GM18907 (cell line): Measurements from ENCODE around the gene TUBA1B.

ENCODE experiments used
- ATAC-seq: cut with Tn5 transposase; IDR thresholded peaks from one replicate; pipeline ENCODE4 v1.9.1; 2021; ENCODE audit warnings: mild to moderate bottlenecking, moderate library complexity; ENCODE audit not compliant: unreplicated experiment

The TUBA1B gene

GRCh38 chr12:49091836-49092085 lies 39.4 kb downstream of the TUBA1B start:
- ATAC-seq, result no peak

GRCh38 chr12:49091056-49091835 lies 39.9 kb downstream of the TUBA1B start:
- ATAC-seq, result no peak

- no peak for ATAC-seq
Observed at GRCh38 chr12:49089821-49090773, 41.1 kb downstream of the TUBA1B start.

- no peak for ATAC-seq
Observed at GRCh38 chr12:49088932-49089330, 42.3 kb downstream of the TUBA1B start.

- ATAC-seq, result peak; percentile 80
Observed at GRCh38 chr12:49088150-49088931, 42.9 kb downstream of the TUBA1B start.

- no peak for ATAC-seq
Observed at GRCh38 chr12:49086116-49086515, 45.1 kb downstream of the TUBA1B start.

GRCh38 chr12:49084438-49084837 lies 46.8 kb downstream of the TUBA1B start:
- no peak for ATAC-seq

- no peak for ATAC-seq
Observed at GRCh38 chr12:49079793-49080192, 51.4 kb downstream of the TUBA1B start.
